OCI-LY3 (cell line): ENCODE results near the gene OLIG2.

Experiments used
- H2AFZ ChIP-seq: fragments of 200-600, 300-600 bp; shearing (Covaris generic); 2 replicates; pipeline ENCODE4 v1.6.0; 2014; ENCODE audit warnings: antibody characterized with exemption, low read depth, low read length
- H3K27ac ChIP-seq: fragments of 200-600, 300-600 bp; sonication (generic); 2 replicates; pipeline ENCODE4 v1.5.1; 2014; ENCODE audit warnings: mild to moderate bottlenecking, low read length, moderate library complexity, mixed read lengths
- H3K27me3 ChIP-seq: fragments of 200-600, 300-600 bp; sonication (generic); 2 replicates; pipeline ENCODE4 v1.6.1; 2014; ENCODE audit warnings: low read depth, low read length, mixed read lengths
- H3K36me3 ChIP-seq: fragments of 200-600, 300-600 bp; sonication (generic); replicated peaks from 2 replicates; pipeline ENCODE3; 2014; ENCODE audit warnings: low read depth, low read length, mixed read lengths
- H3K4me1 ChIP-seq: fragments of 300-600, 200-600 bp; sonication (generic); 2 replicates; pipeline ENCODE4 v1.6.1; 2014; ENCODE audit warnings: low read length, mixed read lengths
- H3K4me2 ChIP-seq: fragments of 200-600, 300-600 bp; sonication (generic); 2 replicates; pipeline ENCODE4 v1.6.1; 2014; ENCODE audit warnings: low read length, mixed read lengths
- H3K4me3 ChIP-seq: fragments of 300-600, 200-600 bp; sonication (generic); 2 replicates; pipeline ENCODE4 v1.5.1; 2014; ENCODE audit warnings: antibody characterized with exemption, mild to moderate bottlenecking, low read length, moderate library complexity
- H3K79me2 ChIP-seq: fragments of 300-600, 200-600 bp; shearing (Covaris generic); 2 replicates; pipeline ENCODE4 v1.6.1; 2014; ENCODE audit warnings: mild to moderate bottlenecking, low read length, mixed read lengths
- H3K9ac ChIP-seq: fragments of 300-600, 200-600 bp; shearing (Covaris generic); 2 replicates; pipeline ENCODE4 v1.6.0; 2014; ENCODE audit warnings: mild to moderate bottlenecking, low read length, moderate library complexity
- H3K9me3 ChIP-seq: fragments of 200-600, 300-600 bp; shearing (Covaris generic); 2 replicates; pipeline ENCODE4 v1.6.1; 2014; ENCODE audit warnings: low read length, mixed read lengths; ENCODE audit not compliant: insufficient read depth
- H4K20me1 ChIP-seq: fragments of 200-600, 300-600 bp; sonication (generic); 2 replicates; pipeline ENCODE4 v1.6.1; 2016; ENCODE audit warnings: low read length, mixed read lengths; ENCODE audit not compliant: insufficient read depth
- EZH2phosphoT487 ChIP-seq: fragments of 200-600 bp; shearing (Covaris generic); IDR thresholded peaks from 2 replicates; pipeline ENCODE4 v1.6.1; 2018; ENCODE audit warnings: antibody characterized with exemption, mixed run types, low read depth
- TF ChIP-seq, protein P1 (sequence below): fragments of 200-600, 300-600 bp; sonication (generic); IDR thresholded peaks from 2 replicates; pipeline ENCODE4 v1.5.1; 2014; ENCODE audit warnings: antibody characterized with exemption, low read length, low read depth

OLIG2 gene

DNA sequence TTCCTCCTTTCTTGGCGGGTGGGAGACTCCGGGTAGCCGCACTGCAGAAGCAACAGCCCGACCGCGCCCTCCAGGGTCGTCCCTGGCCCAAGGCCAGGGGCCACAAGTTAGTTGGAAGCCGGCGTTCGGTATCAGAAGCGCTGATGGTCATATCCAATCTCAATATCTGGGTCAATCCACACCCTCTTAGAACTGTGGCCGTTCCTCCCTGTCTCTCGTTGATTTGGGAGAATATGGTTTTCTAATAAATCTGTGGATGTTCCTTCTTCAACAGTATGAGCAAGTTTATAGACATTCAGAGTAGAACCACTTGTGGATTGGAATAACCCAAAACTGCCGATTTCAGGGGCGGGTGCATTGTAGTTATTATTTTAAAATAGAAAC is 2.5 kb downstream of the OLIG2 start:
- Histone ChIP-seq H3K9me3 (no peaks in the 10 kb centered on the region), H3K4me1 (no peaks in the 10 kb centered on the region), H2AFZ (no peak overlapping the region), H3K4me2 (no peak overlapping the region), H4K20me1 (no peaks in the 10 kb centered on the region), H3K79me2 (no peaks in the 10 kb centered on the region), H3K36me3 (no peaks in the 10 kb centered on the region), H3K9ac (no peak overlapping the region), H3K27ac (no peak overlapping the region), H3K4me3 (no peak overlapping the region), H3K27me3 (no peaks in the 10 kb centered on the region)
- no peak for TF ChIP-seq EZH2phosphoT487
- TF ChIP-seq, protein P1, sequence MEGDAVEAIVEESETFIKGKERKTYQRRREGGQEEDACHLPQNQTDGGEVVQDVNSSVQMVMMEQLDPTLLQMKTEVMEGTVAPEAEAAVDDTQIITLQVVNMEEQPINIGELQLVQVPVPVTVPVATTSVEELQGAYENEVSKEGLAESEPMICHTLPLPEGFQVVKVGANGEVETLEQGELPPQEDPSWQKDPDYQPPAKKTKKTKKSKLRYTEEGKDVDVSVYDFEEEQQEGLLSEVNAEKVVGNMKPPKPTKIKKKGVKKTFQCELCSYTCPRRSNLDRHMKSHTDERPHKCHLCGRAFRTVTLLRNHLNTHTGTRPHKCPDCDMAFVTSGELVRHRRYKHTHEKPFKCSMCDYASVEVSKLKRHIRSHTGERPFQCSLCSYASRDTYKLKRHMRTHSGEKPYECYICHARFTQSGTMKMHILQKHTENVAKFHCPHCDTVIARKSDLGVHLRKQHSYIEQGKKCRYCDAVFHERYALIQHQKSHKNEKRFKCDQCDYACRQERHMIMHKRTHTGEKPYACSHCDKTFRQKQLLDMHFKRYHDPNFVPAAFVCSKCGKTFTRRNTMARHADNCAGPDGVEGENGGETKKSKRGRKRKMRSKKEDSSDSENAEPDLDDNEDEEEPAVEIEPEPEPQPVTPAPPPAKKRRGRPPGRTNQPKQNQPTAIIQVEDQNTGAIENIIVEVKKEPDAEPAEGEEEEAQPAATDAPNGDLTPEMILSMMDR, result no peak

DNA sequence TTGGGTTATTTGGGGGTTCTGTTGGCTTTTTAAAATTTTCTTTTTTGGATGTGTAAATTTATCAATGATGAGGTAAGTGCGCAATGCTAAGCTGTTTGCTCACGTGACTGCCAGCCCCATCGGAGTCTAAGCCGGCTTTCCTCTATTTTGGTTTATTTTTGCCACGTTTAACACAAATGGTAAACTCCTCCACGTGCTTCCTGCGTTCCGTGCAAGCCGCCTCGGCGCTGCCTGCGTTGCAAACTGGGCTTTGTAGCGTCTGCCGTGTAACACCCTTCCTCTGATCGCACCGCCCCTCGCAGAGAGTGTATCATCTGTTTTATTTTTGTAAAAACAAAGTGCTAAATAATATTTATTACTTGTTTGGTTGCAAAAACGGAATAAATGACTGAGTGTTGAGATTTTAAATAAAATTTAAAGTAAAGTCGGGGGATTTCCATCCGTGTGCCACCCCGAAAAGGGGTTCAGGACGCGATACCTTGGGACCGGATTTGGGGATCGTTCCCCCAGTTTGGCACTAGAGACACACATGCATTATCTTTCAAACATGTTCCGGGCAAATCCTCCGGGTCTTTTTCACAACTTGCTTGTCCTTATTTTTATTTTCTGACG is 3.1 kb downstream of the OLIG2 start:
- H3K36me3 ChIP-seq, result no peaks in the 10 kb centered on the region
- H3K4me2 ChIP-seq, result no peak overlapping the region

DNA sequence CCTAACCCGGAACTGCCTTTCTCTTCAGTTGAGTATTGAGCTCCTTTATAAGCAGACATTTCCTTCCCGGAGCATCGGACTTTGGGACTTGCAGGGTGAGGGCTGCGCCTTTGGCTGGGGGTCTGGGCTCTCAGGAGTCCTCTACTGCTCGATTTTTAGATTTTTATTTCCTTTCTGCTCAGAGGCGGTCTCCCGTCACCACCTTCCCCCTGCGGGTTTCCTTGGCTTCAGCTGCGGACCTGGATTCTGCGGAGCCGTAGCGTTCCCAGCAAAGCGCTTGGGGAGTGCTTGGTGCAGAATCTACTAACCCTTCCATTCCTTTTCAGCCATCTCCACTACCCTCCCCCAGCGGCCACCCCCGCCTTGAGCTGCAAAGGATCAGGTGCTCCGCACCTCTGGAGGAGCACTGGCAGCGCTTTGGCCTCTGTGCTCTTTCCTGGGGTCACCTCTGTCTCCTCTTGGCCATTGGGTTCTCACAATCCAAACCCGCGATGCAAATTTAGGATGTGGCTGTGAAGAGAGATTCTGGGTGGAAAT is 3.7 kb downstream of the OLIG2 start:
- Histone ChIP-seq H3K79me2 (no peaks in the 10 kb centered on the region), H4K20me1 (no peaks in the 10 kb centered on the region), H3K27me3 (no peaks in the 10 kb centered on the region), H3K9ac (no peak overlapping the region), H3K9me3 (no peaks in the 10 kb centered on the region), H3K27ac (no peak overlapping the region), H3K4me2 (no peak overlapping the region), H2AFZ (no peak overlapping the region), H3K4me1 (no peaks in the 10 kb centered on the region), H3K36me3 (no peaks in the 10 kb centered on the region), H3K4me3 (no peak overlapping the region)
- no peak for TF ChIP-seq EZH2phosphoT487
- TF ChIP-seq, protein P1, result no peak

More for the DNA sequence above, 3.1 kb downstream of the OLIG2 start:
- no peak overlapping the region for H2AFZ ChIP-seq
- no peaks in the 10 kb centered on the region for H3K9me3 ChIP-seq
- H3K79me2 ChIP-seq, result no peaks in the 10 kb centered on the region
- no peak for TF ChIP-seq EZH2phosphoT487
- TF ChIP-seq, protein P1, result no peak
- no peaks in the 10 kb centered on the region for H4K20me1 ChIP-seq
- H3K27me3 ChIP-seq, result no peaks in the 10 kb centered on the region
- no peak overlapping the region for H3K27ac ChIP-seq
- no peak overlapping the region for H3K9ac ChIP-seq
- H3K4me3 ChIP-seq, result no peak overlapping the region
- no peaks in the 10 kb centered on the region for H3K4me1 ChIP-seq

DNA sequence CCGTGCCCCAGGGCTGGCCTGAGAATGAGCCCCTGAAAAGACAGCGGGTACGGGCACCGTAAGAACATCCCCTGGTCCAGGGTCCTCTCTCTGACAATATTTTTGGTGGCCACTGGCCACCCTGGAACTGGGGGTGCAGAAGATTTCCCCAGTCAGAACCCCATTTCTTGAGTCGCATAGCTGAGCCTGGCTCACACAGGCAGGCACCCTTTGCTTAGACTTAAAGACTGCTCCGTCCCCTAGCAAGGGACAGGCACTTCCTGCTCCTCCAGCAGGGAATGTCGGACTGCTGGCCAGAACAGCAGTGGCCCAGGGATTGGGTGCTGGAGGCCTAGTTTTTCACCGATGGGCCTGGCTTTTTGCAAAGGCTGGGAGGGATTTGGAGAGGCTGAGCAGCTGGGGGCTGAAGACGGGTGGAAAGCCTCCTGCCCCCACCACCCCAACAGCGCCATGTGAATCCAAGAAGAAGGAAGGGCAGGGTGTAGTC is 4.3 kb downstream of the OLIG2 start:
- Histone ChIP-seq H3K9ac (no peak overlapping the region), H3K27me3 (no peaks in the 10 kb centered on the region), H2AFZ (no peak overlapping the region), H3K27ac (no peak overlapping the region), H3K79me2 (no peaks in the 10 kb centered on the region), H3K36me3 (no peaks in the 10 kb centered on the region), H3K9me3 (no peaks in the 10 kb centered on the region), H3K4me1 (no peaks in the 10 kb centered on the region), H4K20me1 (no peaks in the 10 kb centered on the region), H3K4me3 (no peak overlapping the region), H3K4me2 (no peak overlapping the region)
- TF ChIP-seq, protein P1, result no peak
- TF ChIP-seq EZH2phosphoT487, result no peak
